Esophagus muscularis mucosa (tissue), 4 donors: ENCODE results near the gene OSGIN1. TPM values are rescaled to one million over a fixed set of nuclear protein-coding genes. Genes with fewer than 3 reads are reported as not detected.

ENCODE experiments used
- DNase-seq: peaks from one replicate; pipeline ENCODE4 v3.0.0-alpha.2; 2017; ENCODE audit errors: extremely low spot score
- H3K27ac ChIP-seq, 4 donors: fragments of 200-600 bp; sonication (generic); replicated peaks in 1 of 4; 1 replicate in 3 of 4; 2 replicates in 1 of 4; pipeline ENCODE4 v1.5.1; 2016 to 2019; ENCODE audit warnings: mild to moderate bottlenecking in 1 of 4
- H3K27me3 ChIP-seq, 4 donors: fragments of 200-600 bp; sonication (generic); one replicate each; pipeline versions ENCODE4 v1.5.1 to v1.6.0; 2016 to 2019
- H3K36me3 ChIP-seq, 4 donors: fragments of 200-600 bp; sonication (generic); one replicate each; pipeline ENCODE4 v1.5.1; 2016 to 2019
- H3K4me1 ChIP-seq, 4 donors: fragments of 200-600 bp; sonication (generic); one replicate each; pipeline ENCODE4 v1.5.1; 2016 to 2019
- H3K4me3 ChIP-seq, 4 donors: fragments of 200-600 bp; sonication (generic); 1 replicate in 2 of 4; 2 replicates in 2 of 4; pipeline ENCODE4 v1.5.1; 2016 to 2019; ENCODE audit warnings: mild to moderate bottlenecking in 4 of 4, moderate library complexity in 1 of 4
- H3K9me3 ChIP-seq, 4 donors: fragments of 200-600 bp; sonication (generic); 1 replicate in 3 of 4; 2 replicates in 1 of 4; pipeline ENCODE4 v1.5.1; 2016 to 2019
- EP300 ChIP-seq: sonication (generic); formaldehyde crosslinking; IDR thresholded peaks from one replicate; pipeline ENCODE4 v1.6.1; 2017; ENCODE audit warnings: antibody characterized with exemption
- POLR2A ChIP-seq: fragments of 450-650 bp; IDR thresholded peaks from one replicate; pipeline ENCODE4 v1.6.1; 2017; ENCODE audit warnings: antibody characterized with exemption, moderate library complexity, mild to moderate bottlenecking, low read depth
- POLR2AphosphoS5 ChIP-seq, 2 donors: sonication (generic); formaldehyde crosslinking; IDR thresholded peaks; one replicate each; pipeline ENCODE4 v1.6.1; 2017; ENCODE audit warnings: antibody characterized with exemption in 2 of 2
- WGBS: methylation state at CpG from one replicate; pipeline ENCODE4 v1.1.5; 2018; 5-methylcytosine and 5-hydroxymethylcytosine counted together
- intact Hi-C: fragments of 100-400 bp; cut with DNase I; formaldehyde crosslinking; loops from one replicate; pipeline ENCODE4 v1.15.1; 2023
- total RNA-seq, 4 donors: library from RNA; depleted of rRNA; stranded (reverse); fragments of >200 nt; gene quantifications; one replicate each; pipeline versions ENCODE4 v1.1.0 to v1.2.1, GENCODE V29; 2016
- TF ChIP-seq, protein P1 (sequence below), 3 experiments: fragments of 200-600 bp in 2 of 3; fragments of 450-650 bp in 1 of 3; sonication (generic) in 2 of 3; IDR thresholded peaks; one replicate each; pipeline ENCODE4 v1.5.1; 2017 to 2019; ENCODE audit warnings: antibody characterized with exemption in 3 of 3, mild to moderate bottlenecking in 2 of 3, moderate library complexity in 1 of 3

The OSGIN1 gene
- total RNA-seq, 4 donors from 2014 or later, result 7.1 to 17.6 (median 13.8) TPM

DNA sequence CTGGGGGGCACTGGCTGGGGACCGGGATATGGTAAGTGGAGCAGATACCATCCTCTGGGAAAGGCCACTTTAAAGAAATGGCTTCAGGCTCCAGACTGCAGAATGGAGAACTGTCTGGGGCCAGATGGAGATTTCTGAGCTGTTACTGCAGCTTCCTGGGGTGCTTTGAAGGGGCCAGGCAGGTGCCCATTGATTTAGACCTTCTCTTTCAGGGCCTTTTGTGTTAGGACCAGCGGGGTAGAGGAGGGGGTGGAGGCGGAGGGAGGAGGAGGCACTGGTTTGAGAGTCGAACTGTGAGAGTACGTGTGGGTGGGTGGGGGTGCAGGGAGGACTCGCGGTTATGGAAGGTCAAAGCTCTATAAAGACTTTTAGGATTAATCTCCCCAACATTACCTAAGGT lies 26.4 kb downstream of the OSGIN1 start:
- TF ChIP-seq EP300, result no peak
- no peak for TF ChIP-seq POLR2A
- TF ChIP-seq, protein P1, sequence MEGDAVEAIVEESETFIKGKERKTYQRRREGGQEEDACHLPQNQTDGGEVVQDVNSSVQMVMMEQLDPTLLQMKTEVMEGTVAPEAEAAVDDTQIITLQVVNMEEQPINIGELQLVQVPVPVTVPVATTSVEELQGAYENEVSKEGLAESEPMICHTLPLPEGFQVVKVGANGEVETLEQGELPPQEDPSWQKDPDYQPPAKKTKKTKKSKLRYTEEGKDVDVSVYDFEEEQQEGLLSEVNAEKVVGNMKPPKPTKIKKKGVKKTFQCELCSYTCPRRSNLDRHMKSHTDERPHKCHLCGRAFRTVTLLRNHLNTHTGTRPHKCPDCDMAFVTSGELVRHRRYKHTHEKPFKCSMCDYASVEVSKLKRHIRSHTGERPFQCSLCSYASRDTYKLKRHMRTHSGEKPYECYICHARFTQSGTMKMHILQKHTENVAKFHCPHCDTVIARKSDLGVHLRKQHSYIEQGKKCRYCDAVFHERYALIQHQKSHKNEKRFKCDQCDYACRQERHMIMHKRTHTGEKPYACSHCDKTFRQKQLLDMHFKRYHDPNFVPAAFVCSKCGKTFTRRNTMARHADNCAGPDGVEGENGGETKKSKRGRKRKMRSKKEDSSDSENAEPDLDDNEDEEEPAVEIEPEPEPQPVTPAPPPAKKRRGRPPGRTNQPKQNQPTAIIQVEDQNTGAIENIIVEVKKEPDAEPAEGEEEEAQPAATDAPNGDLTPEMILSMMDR (IDR thresholded peaks at IDR 0.05), result no peak
- WGBS, result 93% methylated on average over 7 of the region's 7 CpGs
- no peak for DNase-seq
- H3K36me3 ChIP-seq, result no peaks in the 10 kb centered on the region
- H3K9me3 ChIP-seq, result peaks cover 0 to 11% (median 3%) of the 10 kb centered on the region in 4 donors
- no peaks in the 10 kb centered on the region for H3K4me1 ChIP-seq
- no peak overlapping the region for H3K4me3 ChIP-seq
- intact Hi-C loops, result no loop called here
- no peaks in the 10 kb centered on the region for H3K27me3 ChIP-seq
- no peak overlapping the region for H3K27ac ChIP-seq

DNA sequence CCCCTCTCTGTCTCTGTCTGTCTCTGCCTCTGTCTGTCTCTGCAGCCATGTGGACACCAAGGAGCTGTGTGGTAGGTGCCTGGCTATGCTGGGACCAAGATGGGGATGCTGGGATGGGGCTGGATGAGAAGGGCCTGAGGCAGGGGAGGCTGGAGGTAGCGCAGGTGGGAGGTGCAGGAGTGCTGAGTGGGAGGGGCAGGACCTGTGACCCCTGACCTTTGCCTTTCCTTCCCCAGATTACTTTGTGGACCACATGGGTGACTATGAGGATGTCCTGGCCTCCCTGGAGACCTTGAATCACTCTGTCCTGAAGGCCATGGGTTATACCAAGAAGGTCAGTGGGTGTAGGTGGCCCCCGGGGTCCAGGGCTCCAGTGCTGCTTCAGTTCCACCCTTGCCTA lies 27.8 kb downstream of the OSGIN1 start:
- Histone ChIP-seq H3K36me3 (no peaks in the 10 kb centered on the region), H3K9me3 (peaks cover 0 to 11% (median 3%) of the 10 kb centered on the region in 4 donors), H3K27me3 (no peaks in the 10 kb centered on the region), H3K4me1 (no peaks in the 10 kb centered on the region), H3K27ac (no peak overlapping the region), H3K4me3 (no peak overlapping the region)
- WGBS, result 100% methylated on average over 1 of the region's 2 CpGs
- TF ChIP-seq, protein P1 (IDR thresholded peaks at IDR 0.05), result no peak
- TF ChIP-seq POLR2A (no peak), EP300 (no peak), POLR2AphosphoS5 (IDR thresholded peaks at IDR 0.05) (no peak)
- intact Hi-C loops, result no loop called here
- DNase-seq, result no peak

DNA sequence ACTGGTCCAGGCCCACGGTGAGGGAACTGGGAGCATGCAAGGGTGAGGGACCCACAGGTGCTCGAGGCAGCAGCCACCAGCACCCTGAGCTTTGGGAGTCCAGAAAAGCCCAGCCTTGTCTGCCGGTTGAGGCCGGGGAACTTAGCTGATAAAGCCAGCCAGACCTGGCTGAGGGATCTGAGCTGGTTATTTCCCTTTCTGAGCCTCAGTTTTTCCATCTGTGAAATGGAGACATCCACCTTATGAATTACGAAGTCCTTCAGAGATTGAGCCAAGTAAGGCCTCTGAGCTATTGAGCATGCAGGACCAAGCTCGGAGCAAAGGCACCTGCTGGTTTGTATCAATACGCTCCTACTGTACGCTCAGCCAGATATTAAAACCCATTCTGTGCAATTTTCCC lies 28.8 kb downstream of the OSGIN1 start:
- 94% methylated on average over 8 of the region's 8 CpGs for WGBS
- Histone ChIP-seq H3K9me3 (peaks cover 0 to 11% (median 3%) of the 10 kb centered on the region in 4 donors), H3K27me3 (no peaks in the 10 kb centered on the region), H3K4me1 (no peaks in the 10 kb centered on the region), H3K27ac (no peak overlapping the region), H3K4me3 (no peak overlapping the region), H3K36me3 (no peaks in the 10 kb centered on the region)
- no peak for TF ChIP-seq EP300
- TF ChIP-seq POLR2AphosphoS5 (IDR thresholded peaks at IDR 0.05), result no peak
- TF ChIP-seq, protein P1 (IDR thresholded peaks at IDR 0.05), result no peak
- TF ChIP-seq POLR2A, result no peak
- intact Hi-C loops, result no loop called here
- no peak for DNase-seq

DNA sequence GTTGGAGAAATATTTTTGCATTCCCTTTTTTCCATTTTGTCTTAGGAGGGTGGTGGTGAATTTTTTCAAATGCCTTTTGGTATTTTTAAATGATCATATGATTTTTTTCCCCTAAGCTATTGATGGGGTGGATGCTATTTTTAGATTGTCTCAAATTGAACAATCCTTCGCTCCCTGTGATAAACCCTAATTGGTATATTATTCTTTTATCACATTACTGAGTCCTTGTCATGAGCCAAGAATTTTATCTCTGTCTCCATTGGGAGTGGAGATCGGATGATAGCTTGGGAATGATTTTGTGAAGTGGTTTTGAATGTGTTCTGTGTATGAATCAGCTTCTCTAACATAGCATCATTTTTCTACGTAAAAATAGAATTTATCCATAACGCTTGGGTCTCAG lies 30.5 kb downstream of the OSGIN1 start:
- H3K36me3 ChIP-seq, result no peaks in the 10 kb centered on the region
- no peaks in the 10 kb centered on the region for H3K27me3 ChIP-seq
- intact Hi-C loops, result no loop called here
- peaks cover 0 to 7% (median under 1%) of the 10 kb centered on the region in 4 donors for H3K9me3 ChIP-seq
- no peaks in the 10 kb centered on the region for H3K4me1 ChIP-seq
- no peak for DNase-seq
- H3K4me3 ChIP-seq, result no peak overlapping the region
- 81% methylated on average over 4 of the region's 4 CpGs for WGBS
- no peak overlapping the region for H3K27ac ChIP-seq
- no peak for TF ChIP-seq POLR2A
- no peak for TF ChIP-seq EP300
- TF ChIP-seq POLR2AphosphoS5 (IDR thresholded peaks at IDR 0.05), result no peak
- TF ChIP-seq, protein P1 (IDR thresholded peaks at IDR 0.05), result no peak

DNA sequence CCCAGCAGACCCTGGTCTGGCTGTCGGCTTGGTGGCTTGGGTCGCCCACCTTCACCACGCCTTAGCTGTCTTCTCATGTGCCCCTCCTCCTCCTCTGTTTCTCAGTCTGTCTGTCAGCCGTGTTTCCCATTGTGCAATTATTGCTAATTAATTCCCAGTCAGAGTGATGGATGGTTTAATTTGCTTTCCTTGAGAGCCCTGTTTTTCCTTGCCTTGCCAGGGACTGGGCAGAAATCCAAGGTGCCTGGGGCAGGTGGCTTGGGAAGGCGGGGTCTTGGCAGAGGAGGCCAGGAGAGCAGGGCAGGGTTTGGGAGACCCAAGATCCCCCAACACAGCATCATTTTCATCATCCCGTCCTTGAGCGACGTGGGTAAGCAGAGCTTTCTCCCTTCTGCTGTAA lies 36.3 kb downstream of the OSGIN1 start:
- H3K4me1 ChIP-seq, result peaks cover 5 to 11% (median 11%) of the 10 kb centered on the region in 4 donors
- H3K36me3 ChIP-seq, result no peaks in the 10 kb centered on the region
- no peak overlapping the region for H3K27ac ChIP-seq
- H3K4me3 ChIP-seq, result no peak overlapping the region
- DNase-seq, result no peak
- H3K27me3 ChIP-seq, result no peaks in the 10 kb centered on the region
- intact Hi-C loops, result no loop called here
- no peaks in the 10 kb centered on the region for H3K9me3 ChIP-seq
- WGBS, result 72% methylated on average over 7 of the region's 8 CpGs
- TF ChIP-seq POLR2A, result no peak
- no peak for TF ChIP-seq EP300
- TF ChIP-seq, protein P1 (IDR thresholded peaks at IDR 0.05), result no peak
- no peak for TF ChIP-seq POLR2AphosphoS5 (IDR thresholded peaks at IDR 0.05)
